IMR-90 (cell line): ENCODE measurements around the gene ITPR3. TPM values are rescaled to one million over a fixed set of nuclear protein-coding genes. Genes with fewer than 3 reads are reported as not detected.

Experiments used
- ATAC-seq: fragments of 200-7000 bp; cut with Tn5 transposase; 2 replicates; pipeline ENCODE4 v1.9.1; 2020; ENCODE audit warnings: low read depth, mild to moderate bottlenecking, moderate library complexity
- BruUV-seq: library from RNA; stranded (reverse); fragments of 400-500 nt; replicated peaks from 2 replicates; lab custom pipeline; 2021; lab: Mats Ljungman, UMichigan
- CTCF ChIA-PET: fragments of 300-600 bp; formaldehyde crosslinking; extraction: SDS; loops from one replicate; lab custom pipeline; 2021; ENCODE audit warnings: antibody characterized with exemption; lab: Yijun Ruan, JAX
- POLR2A ChIA-PET: fragments of 300-600 bp; sonication (Branson Sonifier 250); formaldehyde crosslinking; loops from one replicate; lab custom pipeline; 2022; ENCODE audit warnings: antibody characterized with exemption; ENCODE audit not compliant: unreplicated experiment; lab: Charles Lee
- DNase-seq: peaks from one replicate; pipeline ENCODE4 v3.0.0; 2013
- H2AFZ ChIP-seq: replicated peaks from 2 replicates; pipeline ENCODE3; 2013; ENCODE audit warnings: low read length, mild to moderate bottlenecking; ENCODE audit not compliant: poor library complexity
- H2AK5ac ChIP-seq: 2 replicates; pipeline ENCODE4 v1.6.1; 2013; ENCODE audit warnings: low read depth, low read length, inconsistent platforms
- H2AK9ac ChIP-seq: replicated peaks from 2 replicates; pipeline ENCODE3; 2013; ENCODE audit warnings: mild to moderate bottlenecking, low read depth, low read length, moderate library complexity; ENCODE audit not compliant: poor library complexity
- H2BK120ac ChIP-seq: 2 replicates; pipeline ENCODE4 v1.6.1; 2013; ENCODE audit warnings: low read depth, low read length, inconsistent platforms
- H2BK15ac ChIP-seq: 3 replicates; pipeline ENCODE4 v1.6.1; 2013; ENCODE audit warnings: low read depth, low read length, inconsistent platforms
- H2BK20ac ChIP-seq: 2 replicates; pipeline ENCODE4 v1.6.1; 2013; ENCODE audit warnings: low read depth, mild to moderate bottlenecking, inconsistent platforms, low read length, moderate library complexity
- H2BK5ac ChIP-seq: 2 replicates; pipeline ENCODE4 v1.6.1; 2013; ENCODE audit warnings: mild to moderate bottlenecking, low read depth, low read length, inconsistent platforms; ENCODE audit not compliant: poor library complexity, severe bottlenecking
- H3K14ac ChIP-seq: replicated peaks from 2 replicates; pipeline ENCODE4 v1.6.1; 2013; ENCODE audit warnings: low read depth, low read length, inconsistent platforms
- H3K18ac ChIP-seq: 2 replicates; pipeline ENCODE4 v1.6.1; 2013; ENCODE audit warnings: low read depth, low read length, control low read depth
- H3K23ac ChIP-seq: 2 replicates; pipeline ENCODE4 v1.6.1; 2013; ENCODE audit warnings: low read depth, low read length, inconsistent platforms
- H3K27ac ChIP-seq: 2 replicates; pipeline ENCODE4 v1.5.1; 2013; ENCODE audit warnings: mild to moderate bottlenecking, control low read depth, low read length; ENCODE audit not compliant: insufficient read depth
- H3K27me3 ChIP-seq: 2 replicates; pipeline ENCODE4 v1.6.1; 2013; ENCODE audit warnings: low read length; ENCODE audit not compliant: control insufficient read depth, insufficient read depth
- H3K36me3 ChIP-seq: 2 replicates; pipeline ENCODE4 v1.6.1; 2013; ENCODE audit warnings: low read length, mixed read lengths; ENCODE audit not compliant: control insufficient read depth, insufficient read depth
- H3K4ac ChIP-seq: 2 replicates; pipeline ENCODE4 v1.6.1; 2013; ENCODE audit warnings: low read depth, low read length, inconsistent platforms
- H3K4me1 ChIP-seq: 2 replicates; pipeline ENCODE4 v1.6.1; 2013; ENCODE audit warnings: low read length, mixed read lengths; ENCODE audit not compliant: control insufficient read depth, insufficient read depth
- H3K4me2 ChIP-seq: 2 replicates; pipeline ENCODE4 v1.6.1; 2013; ENCODE audit warnings: low read depth, mild to moderate bottlenecking, control low read depth, low read length, moderate library complexity
- H3K4me3 ChIP-seq: 2 replicates; pipeline ENCODE4 v1.5.1; 2013; ENCODE audit warnings: low read depth, mild to moderate bottlenecking, control low read depth, low read length, moderate library complexity; ENCODE audit not compliant: insufficient read depth
- H3K56ac ChIP-seq: 2 replicates; pipeline ENCODE4 v1.6.1; 2013; ENCODE audit warnings: low read length, inconsistent platforms; ENCODE audit not compliant: insufficient read depth; ENCODE audit errors: extremely low read depth
- H3K79me1 ChIP-seq, 2 experiments: 2 replicates each; pipeline ENCODE4 v1.6.1; 2013; ENCODE audit warnings: low read length in 2 of 2, inconsistent platforms in 1 of 2, low read depth in 1 of 2
- H3K9ac ChIP-seq: 2 replicates; pipeline ENCODE4 v1.6.1; 2013; ENCODE audit warnings: low read depth, low read length, control low read depth
- H3K9me1 ChIP-seq: 2 replicates; pipeline ENCODE4 v1.6.1; 2013; ENCODE audit warnings: low read length, inconsistent platforms; ENCODE audit not compliant: insufficient read depth
- H3K9me3 ChIP-seq: 2 replicates; pipeline ENCODE4 v1.6.1; 2013; ENCODE audit warnings: low read length; ENCODE audit not compliant: control insufficient read depth, insufficient read depth
- H4K20me1 ChIP-seq: 2 replicates; pipeline ENCODE4 v1.6.1; 2013; ENCODE audit warnings: low read length, inconsistent platforms; ENCODE audit not compliant: insufficient read depth
- H4K5ac ChIP-seq: 2 replicates; pipeline ENCODE4 v1.6.1; 2013; ENCODE audit warnings: mild to moderate bottlenecking, low read depth, low read length, control low read depth
- H4K8ac ChIP-seq, 2 experiments: 2 replicates each; pipeline ENCODE4 v1.6.1; 2013; ENCODE audit warnings: low read depth in 2 of 2, low read length in 2 of 2, control low read depth in 1 of 2, inconsistent platforms in 1 of 2
- H4K91ac ChIP-seq: 2 replicates; pipeline ENCODE4 v1.6.1; 2013; ENCODE audit warnings: low read depth, low read length, inconsistent platforms; ENCODE audit not compliant: insufficient read depth
- CEBPB ChIP-seq: IDR thresholded peaks from 2 replicates; pipeline ENCODE4 v1.6.1; 2012; ENCODE audit warnings: low read depth, low read length, improper control_type of control experiment
- CHD1 ChIP-seq: IDR thresholded peaks from 2 replicates; pipeline ENCODE4 v1.6.1; 2012; ENCODE audit warnings: low read depth, low read length, improper control_type of control experiment
- CTCF ChIP-seq: conservative IDR thresholded peaks from 2 replicates; pipeline ENCODE4 v1.5.1; 2012; ENCODE audit warnings: mild to moderate bottlenecking, low read depth, low read length, improper control_type of control experiment
- ELK1 ChIP-seq: fragments of 150-350 bp; IDR thresholded peaks from 2 replicates; pipeline ENCODE4 v1.6.1; 2016; ENCODE audit warnings: low read depth, mild to moderate bottlenecking, low read length, moderate library complexity, borderline replicate concordance
- FOS ChIP-seq: fragments of 150-350 bp; IDR thresholded peaks from 2 replicates; pipeline ENCODE4 v1.6.1; 2016; ENCODE audit warnings: low read depth, low read length
- MAFK ChIP-seq: IDR thresholded peaks from 2 replicates; pipeline ENCODE4 v1.6.1; 2012; ENCODE audit warnings: low read depth, low read length, improper control_type of control experiment
- NFE2L2 ChIP-seq: fragments of 150-350 bp; IDR thresholded peaks from 2 replicates; pipeline ENCODE4 v1.6.1; 2016; ENCODE audit warnings: low read depth, mild to moderate bottlenecking, low read length
- RAD21 ChIP-seq: IDR thresholded peaks from 2 replicates; pipeline ENCODE4 v1.6.1; 2012; ENCODE audit warnings: low read length, improper control_type of control experiment
- RCOR1 ChIP-seq: IDR thresholded peaks from 2 replicates; pipeline ENCODE4 v1.6.1; 2012; ENCODE audit warnings: mild to moderate bottlenecking, low read length, improper control_type of control experiment; ENCODE audit not compliant: insufficient replicate concordance
- USF2 ChIP-seq: fragments of 150-350 bp; IDR thresholded peaks from 2 replicates; pipeline ENCODE4 v1.6.1; 2017; ENCODE audit warnings: mild to moderate bottlenecking, antibody characterized with exemption, low read length, low read depth
- WGBS, 2 experiments: methylation state at CpG; one replicate each; pipeline versions ENCODE4 v1.1.5 to v1.1.7; 2013; ENCODE audit warnings: missing lambda C conversion rate in 2 of 2; ENCODE audit not compliant: insufficient read length in 1 of 2; ENCODE audit errors: extremely low coverage in 2 of 2; 5-methylcytosine and 5-hydroxymethylcytosine counted together
- dilution Hi-C: fragments of 300-500 bp; cut with HindIII; formaldehyde crosslinking; loops from one replicate; pipeline ENCODE4 v1.14.3; 2018; ENCODE audit warnings: low sequenced_read_pairs; ENCODE audit not compliant: unreplicated experiment
- in situ Hi-C: fragments of 300-500 bp; cut with MboI; formaldehyde crosslinking; loops from 3 replicates; pipeline ENCODE4 v1.14.3; 2019; ENCODE audit warnings: low sequenced_read_pairs, inconsistent platforms, mixed read lengths
- intact Hi-C: fragments of 100-400 bp; cut with micrococcal nuclease; formaldehyde crosslinking; loops from 2 replicates; pipeline ENCODE4 v1.10.0; 2022
- polyA plus RNA-seq, 3 experiments: library from polyadenylated mRNA; depleted of rRNA; stranded (reverse); fragments of >200 nt; gene quantifications; 2 replicates each; pipeline ENCODE4 v1.2.3, GENCODE V29; 2012; ENCODE audit warnings: low replicate concordance in 1 of 3
- total RNA-seq: library from RNA; depleted of rRNA; stranded (reverse); fragments of >200 nt; gene quantifications from 2 replicates; pipeline ENCODE4 v1.2.3, GENCODE V29; 2012

ITPR3 gene
- total and polyA plus RNA-seq, 2 of the 4 experiments (the other 2 are of a cell fraction) = 1.6 to 3.7 TPM

- peak overlapping the region; percentile 59 for H2AK9ac ChIP-seq
- peak overlapping the region; percentile 67 for H3K4me2 ChIP-seq
- no peak overlapping the region for H4K5ac ChIP-seq
- no TSS peak for BruUV-seq
- dilution Hi-C loops = no loop called here
- H3K9me1 ChIP-seq = peaks cover 8% of the 10 kb centered on the region
- peak overlapping the region; percentile 73 for H3K4me3 ChIP-seq
- peaks cover 17 to 39% of the 10 kb centered on the region in 2 experiments for H3K79me1 ChIP-seq
- H2BK120ac ChIP-seq = no peak overlapping the region
- H3K4ac ChIP-seq = peak overlapping the region; percentile 99
- H3K27ac ChIP-seq = peak overlapping the region; percentile 95; the same call in 1 of the 2 replicates
- peak overlapping the region; percentile 85 to 99; a peak in 3 of 4 replicates for H4K8ac ChIP-seq
- H2AK5ac ChIP-seq = peak overlapping the region; percentile 59
- no peak overlapping the region for H3K18ac ChIP-seq
- peak overlapping the region; percentile 99 for H2AFZ ChIP-seq
- H2BK15ac ChIP-seq = no peak overlapping the region
- H2BK5ac ChIP-seq = no peak overlapping the region
- in situ Hi-C loops = loop anchor here (10.0 kb wide), 1 partner anchor 444 kb away; no protein-coding TSS in a partner anchor
- intact Hi-C loops = loop anchor here (1.0 to 2.0 kb wide), 4 partner anchors 52 to 444 kb away; no protein-coding TSS in a partner anchor
- H3K4me1 ChIP-seq = peaks cover 5% of the 10 kb centered on the region
- H3K36me3 ChIP-seq = peaks cover 8% of the 10 kb centered on the region
- no peak overlapping the region for H2BK20ac ChIP-seq
- CTCF ChIA-PET = interaction anchor here (0.8 to 2.1 kb wide), 8 partner anchors 10 to 130 kb away, joined by 3 to 11 read pairs (median 4); no protein-coding TSS in a partner anchor
- H3K56ac ChIP-seq = no peak overlapping the region
- TF ChIP-seq CEBPB (no peak), MAFK (no peak), CHD1 (no peak), RAD21 (no peak), USF2 (no peak), ELK1 (no peak), FOS (no peak), RCOR1 (no peak), NFE2L2 (no peak), CTCF (no peak)
- no peak for DNase-seq
- H3K27me3 ChIP-seq = peaks cover 4% of the 10 kb centered on the region; the same call in 1 of the 2 replicates
- 89 to 100% methylated on average over 3 to 7 of the region's 15 CpGs for WGBS, 2 experiments
- ATAC-seq = no peak
- H3K14ac ChIP-seq = peak overlapping the region; percentile 99
- H4K20me1 ChIP-seq = no peaks in the 10 kb centered on the region
- peak overlapping the region; percentile 94 for H3K9ac ChIP-seq
- peak overlapping the region; percentile 25; the same call in 1 of the 2 replicates for H4K91ac ChIP-seq
- peak overlapping the region; percentile 46 for H3K23ac ChIP-seq
- H3K9me3 ChIP-seq = no peaks in the 10 kb centered on the region
- POLR2A ChIA-PET = no interaction called here
Measured at GRCh38 chr6:33710296-33711121, 89.4 kb downstream of the ITPR3 start.
